Liver (tissue), 9 donors: Measurements from ENCODE around the gene B4GALT2. TPM values are rescaled to one million over a fixed set of nuclear protein-coding genes. Genes with fewer than 3 reads are reported as not detected.

Experiments
- DNase-seq: peaks from one replicate; pipeline ENCODE4 v3.0.0-alpha.2; 2017; ENCODE audit warnings: low spot score
- H3K27ac ChIP-seq, 2 donors: one replicate each; pipeline ENCODE4 v1.7.0; 2013; ENCODE audit warnings: inconsistent platforms in 2 of 2, low read length in 2 of 2, control low read depth in 1 of 2, low read depth in 1 of 2, mild to moderate bottlenecking in 1 of 2
- H3K27me3 ChIP-seq, 4 donors: one replicate each; pipeline versions ENCODE4 v1.6.1 to v1.7.0; 2013; ENCODE audit warnings: low read length in 3 of 4, inconsistent platforms in 1 of 4, mild to moderate bottlenecking in 1 of 4, moderate library complexity in 1 of 4; ENCODE audit not compliant: control insufficient read depth in 4 of 4, insufficient read depth in 4 of 4
- H3K36me3 ChIP-seq, 4 donors: one replicate each; pipeline versions ENCODE4 v1.6.1 to v1.7.0; 2013; ENCODE audit warnings: low read length in 3 of 4, mild to moderate bottlenecking in 3 of 4, low read depth in 1 of 4, moderate library complexity in 1 of 4; ENCODE audit not compliant: control insufficient read depth in 4 of 4, insufficient read depth in 3 of 4
- H3K4me1 ChIP-seq, 4 donors: one replicate each; pipeline versions ENCODE4 v1.6.1 to v1.7.0; 2013; ENCODE audit warnings: low read length in 3 of 4, mild to moderate bottlenecking in 3 of 4, moderate library complexity in 1 of 4; ENCODE audit not compliant: control insufficient read depth in 4 of 4, insufficient read depth in 4 of 4
- H3K4me3 ChIP-seq, 3 donors: one replicate each; pipeline versions ENCODE4 v1.6.1 to v1.7.0; 2013; ENCODE audit warnings: low read length in 3 of 3, control low read depth in 1 of 3, low read depth in 1 of 3, mild to moderate bottlenecking in 1 of 3
- H3K9ac ChIP-seq, 2 donors: one replicate each; pipeline ENCODE4 v1.7.0; 2013; ENCODE audit warnings: low read length in 2 of 2, mild to moderate bottlenecking in 2 of 2, moderate library complexity in 2 of 2, control low read depth in 1 of 2, low read depth in 1 of 2
- H3K9me3 ChIP-seq, 4 donors: one replicate each; pipeline versions ENCODE4 v1.6.1 to v1.7.0; 2013; ENCODE audit warnings: low read length in 3 of 4; ENCODE audit not compliant: control insufficient read depth in 4 of 4
- CTCF ChIP-seq: fragments of 150-350 bp; IDR thresholded peaks from 2 replicates; pipeline ENCODE4 v1.5.1; 2017; ENCODE audit warnings: improper control_type of control experiment, low read depth, low read length; ENCODE audit not compliant: missing input control
- EGR1 ChIP-seq, 2 donors: IDR thresholded peaks; 2 replicates each; pipeline ENCODE4 v1.6.1; 2016 to 2018; ENCODE audit warnings: antibody characterized with exemption in 2 of 2, low read depth in 2 of 2
- FOXA1 ChIP-seq: IDR thresholded peaks from 2 replicates; pipeline ENCODE4 v1.6.1; 2016; ENCODE audit warnings: antibody characterized with exemption
- FOXA2 ChIP-seq: IDR thresholded peaks from 2 replicates; pipeline ENCODE4 v1.6.1; 2016; ENCODE audit warnings: antibody characterized with exemption
- GABPA ChIP-seq, 2 donors: IDR thresholded peaks in 1 of 2; conservative IDR thresholded peaks in 1 of 2; 2 replicates each; pipeline ENCODE4 v1.6.1; 2016; ENCODE audit warnings: antibody characterized with exemption in 2 of 2, mild to moderate bottlenecking in 1 of 2, moderate library complexity in 1 of 2
- HNF4A ChIP-seq, 2 donors: conservative IDR thresholded peaks; 2 replicates each; pipeline ENCODE4 v1.6.1; 2016; ENCODE audit warnings: antibody characterized with exemption in 2 of 2, mild to moderate bottlenecking in 2 of 2
- HNF4G ChIP-seq: IDR thresholded peaks from 2 replicates; pipeline ENCODE4 v1.6.1; 2016; ENCODE audit warnings: antibody characterized with exemption
- JUND ChIP-seq, 2 donors: IDR thresholded peaks; 2 replicates each; pipeline ENCODE4 v1.6.1; 2016; ENCODE audit warnings: antibody characterized with exemption in 2 of 2
- REST ChIP-seq: IDR thresholded peaks from 2 replicates; pipeline ENCODE4 v1.6.1; 2016; ENCODE audit warnings: antibody characterized with exemption, mild to moderate bottlenecking
- RXRA ChIP-seq, 2 donors: IDR thresholded peaks; 2 replicates each; pipeline ENCODE4 v1.6.1; 2017 to 2018; ENCODE audit warnings: antibody characterized with exemption in 2 of 2, mild to moderate bottlenecking in 1 of 2
- SP1 ChIP-seq: IDR thresholded peaks from 2 replicates; pipeline ENCODE4 v1.6.1; 2018; ENCODE audit warnings: antibody characterized with exemption, mild to moderate bottlenecking
- TAF1 ChIP-seq: conservative IDR thresholded peaks from 2 replicates; pipeline ENCODE4 v1.6.1; 2016; ENCODE audit warnings: antibody characterized with exemption, mild to moderate bottlenecking
- ZBTB33 ChIP-seq: IDR thresholded peaks from 2 replicates; pipeline ENCODE4 v1.6.1; 2016; ENCODE audit warnings: antibody characterized with exemption
- WGBS: extraction: QIAGEN DNeasy Blood & Tissue Kit; methylation state at CpG from one replicate; pipeline ENCODE4 v1.1.7; 2013; 5-methylcytosine and 5-hydroxymethylcytosine counted together
- polyA plus RNA-seq, 2 donors: library from polyadenylated mRNA; stranded (reverse) in 1 of 2; unstranded in 1 of 2; fragments of 200-250 nt in 1 of 2; fragments of >200 nt in 1 of 2; fragmentation: Nextera tagmentation in 1 of 2; extraction: Ambion mirVana in 1 of 2; gene quantifications; one replicate each; pipeline versions ENCODE4 v1.2.1 to v1.2.3, GENCODE V29; 2013 to 2015
- total RNA-seq, 2 donors: library from RNA; depleted of rRNA; stranded (reverse); fragments of >200 nt; gene quantifications; one replicate each; pipeline ENCODE4 v1.2.3, GENCODE V29; 2014
- donor health status: healthy.
- donor health status: healthy.
- donor health status: healthy.
- donor health status: healthy.
- donor health status: healthy.

B4GALT2 gene
- total and polyA plus RNA-seq, 4 donors: 2.9 to 31.5 (median 16.1) TPM

GRCh38 chr1:43971336-43971980 lies 7.6 kb upstream of the B4GALT2 start:
- Histone ChIP-seq H3K27ac (no peak overlapping the region), H3K27me3 (no peaks in the 10 kb centered on the region), H3K4me3 (no peak overlapping the region), H3K9me3 (no peaks in the 10 kb centered on the region), H3K36me3 (peaks cover 2 to 18% (median 5%) of the 10 kb centered on the region in 4 donors), H3K4me1 (peaks cover 3 to 38% (median 29%) of the 10 kb centered on the region in 4 donors), H3K9ac (no peak overlapping the region)
- TF ChIP-seq CTCF (no peak), ZBTB33 (no peak), TAF1 (no peak), HNF4A (conservative IDR thresholded peaks at IDR 0.05) (no peak), EGR1 (IDR thresholded peaks at IDR 0.05; ENCODE audit: low read depth in 2 of 2) (no peak), FOXA1 (no peak), HNF4G (no peak), FOXA2 (no peak), REST (no peak), JUND (IDR thresholded peaks at IDR 0.05) (no peak), GABPA (IDR thresholded peaks at IDR 0.05 in 1 of 2, conservative IDR thresholded peaks at IDR 0.05 in 1 of 2) (no peak)
- WGBS: 97% methylated on average over 17 of the region's 17 CpGs
- no peak for DNase-seq

- H3K4me1 ChIP-seq: peaks cover 8 to 63% (median 52%) of the 10 kb centered on the region in 4 donors
Measured at GRCh38 chr1:43973981-43974442, 5.0 kb upstream of the B4GALT2 start.

More at GRCh38 chr1:43973981-43974442, 5.0 kb upstream of the B4GALT2 start:
- H3K9ac ChIP-seq: peak overlapping the region in 1 of 2 donors; percentile 45
- TF ChIP-seq SP1 (no peak), REST (no peak), RXRA (IDR thresholded peaks at IDR 0.05) (no peak)
- no peaks in the 10 kb centered on the region for H3K9me3 ChIP-seq
- peaks cover 5 to 21% (median 12%) of the 10 kb centered on the region in 4 donors for H3K36me3 ChIP-seq
- peak overlapping the region; percentile 93 to 96 for H3K27ac ChIP-seq
- 43% methylated on average over 9 of the region's 9 CpGs for WGBS
- H3K4me3 ChIP-seq: peak overlapping the region; percentile 87 to 93 (median 88)
- DNase-seq: no peak
- H3K27me3 ChIP-seq: no peaks in the 10 kb centered on the region
